DND-41 (cell line): ENCODE measurements around the gene RNF5.

ENCODE experiments used
- EZH2 ChIP-seq: IDR thresholded peaks from 3 replicates; pipeline ENCODE4 v1.6.1; 2012; ENCODE audit warnings: borderline replicate concordance, low read depth, mild to moderate bottlenecking, moderate library complexity, low read length, inconsistent platforms; ENCODE audit not compliant: severe bottlenecking
- TF ChIP-seq, protein P1 (sequence below): IDR thresholded peaks from 2 replicates; pipeline ENCODE4 v1.5.1; 2012; ENCODE audit warnings: borderline replicate concordance, low read length, moderate library complexity, mild to moderate bottlenecking; ENCODE audit not compliant: poor library complexity, severe bottlenecking; ENCODE audit errors: extremely low read depth

DNA sequence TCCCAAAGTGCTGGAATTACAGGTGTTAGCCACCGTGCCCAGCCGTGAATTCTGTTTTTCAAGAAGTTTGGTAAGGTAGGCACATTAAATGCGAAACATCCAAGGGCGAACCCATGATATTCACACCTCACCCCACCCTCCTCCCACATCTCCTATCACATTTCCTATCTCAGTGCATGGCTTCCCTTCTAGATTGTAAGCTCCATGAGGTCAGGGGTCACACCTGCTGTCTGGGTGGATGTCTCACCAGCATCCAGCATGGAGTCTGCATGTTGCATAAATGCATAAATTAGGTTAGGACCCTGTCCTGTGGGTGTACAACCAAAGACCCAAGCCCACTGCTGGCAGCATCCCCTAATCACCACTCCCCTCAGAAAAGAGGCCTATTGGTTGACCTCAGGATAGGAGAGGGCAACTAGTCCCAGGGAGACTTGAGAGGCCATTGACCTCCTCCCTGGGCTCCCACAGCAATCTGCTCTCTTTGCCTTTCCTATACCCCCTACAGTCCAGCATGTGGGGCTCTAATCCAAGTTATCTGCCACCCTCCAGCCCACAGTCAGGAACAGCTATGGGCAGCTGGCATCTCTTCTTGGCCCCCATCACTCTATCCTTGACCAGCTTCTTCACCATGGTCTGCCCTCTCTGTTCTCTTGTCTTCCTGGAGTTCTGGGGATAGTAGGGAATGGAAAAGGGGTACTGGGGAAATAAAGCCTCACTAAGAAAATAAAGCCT is 30.6 kb upstream of the RNF5 start:
- no peak for TF ChIP-seq EZH2
- TF ChIP-seq, protein P1, sequence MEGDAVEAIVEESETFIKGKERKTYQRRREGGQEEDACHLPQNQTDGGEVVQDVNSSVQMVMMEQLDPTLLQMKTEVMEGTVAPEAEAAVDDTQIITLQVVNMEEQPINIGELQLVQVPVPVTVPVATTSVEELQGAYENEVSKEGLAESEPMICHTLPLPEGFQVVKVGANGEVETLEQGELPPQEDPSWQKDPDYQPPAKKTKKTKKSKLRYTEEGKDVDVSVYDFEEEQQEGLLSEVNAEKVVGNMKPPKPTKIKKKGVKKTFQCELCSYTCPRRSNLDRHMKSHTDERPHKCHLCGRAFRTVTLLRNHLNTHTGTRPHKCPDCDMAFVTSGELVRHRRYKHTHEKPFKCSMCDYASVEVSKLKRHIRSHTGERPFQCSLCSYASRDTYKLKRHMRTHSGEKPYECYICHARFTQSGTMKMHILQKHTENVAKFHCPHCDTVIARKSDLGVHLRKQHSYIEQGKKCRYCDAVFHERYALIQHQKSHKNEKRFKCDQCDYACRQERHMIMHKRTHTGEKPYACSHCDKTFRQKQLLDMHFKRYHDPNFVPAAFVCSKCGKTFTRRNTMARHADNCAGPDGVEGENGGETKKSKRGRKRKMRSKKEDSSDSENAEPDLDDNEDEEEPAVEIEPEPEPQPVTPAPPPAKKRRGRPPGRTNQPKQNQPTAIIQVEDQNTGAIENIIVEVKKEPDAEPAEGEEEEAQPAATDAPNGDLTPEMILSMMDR, result peak; percentile 23
